GM18870 (cell line): Measurements from ENCODE around the gene MYORG.

ENCODE experiments used
- ATAC-seq: cut with Tn5 transposase; IDR thresholded peaks from one replicate; pipeline ENCODE4 v1.9.1; 2021; ENCODE audit warnings: moderate library complexity; ENCODE audit not compliant: unreplicated experiment

The MYORG gene

GRCh38 chr9:34385561-34386230, 9.0 kb upstream of the MYORG start:
- ATAC-seq, result no peak

- no peak for ATAC-seq
Observed at GRCh38 chr9:34384368-34385165, 7.9 kb upstream of the MYORG start.

- no peak for ATAC-seq
Observed at GRCh38 chr9:34383904-34384303, 7.2 kb upstream of the MYORG start.

GRCh38 chr9:34382879-34383278, 6.2 kb upstream of the MYORG start:
- no peak for ATAC-seq

GRCh38 chr9:34382054-34382453, 5.4 kb upstream of the MYORG start:
- no peak for ATAC-seq

- ATAC-seq, result no peak
Observed at GRCh38 chr9:34381323-34381722, 4.6 kb upstream of the MYORG start.

- no peak for ATAC-seq
Observed at GRCh38 chr9:34380511-34381315, 4.0 kb upstream of the MYORG start.

GRCh38 chr9:34380034-34380510, 3.4 kb upstream of the MYORG start:
- no peak for ATAC-seq

GRCh38 chr9:34379334-34380033, 2.8 kb upstream of the MYORG start:
- no peak for ATAC-seq

- no peak for ATAC-seq
Observed at GRCh38 chr9:34378376-34379060, 1.8 kb upstream of the MYORG start.

- ATAC-seq, result no peak
Observed at GRCh38 chr9:34377404-34377746, 677 bp upstream of the MYORG start.

- no peak for ATAC-seq
Observed at GRCh38 chr9:34375901-34376595, 650 bp downstream of the MYORG start.

GRCh38 chr9:34374905-34375552, 1.7 kb downstream of the MYORG start:
- ATAC-seq, result no peak

- ATAC-seq, result no peak
Observed at GRCh38 chr9:34374339-34374738, 2.4 kb downstream of the MYORG start.

GRCh38 chr9:34373749-34374148, 2.9 kb downstream of the MYORG start:
- ATAC-seq, result no peak

GRCh38 chr9:34372467-34373011, 4.2 kb downstream of the MYORG start:
- ATAC-seq, result no peak

GRCh38 chr9:34371886-34372466, 4.7 kb downstream of the MYORG start:
- no peak for ATAC-seq

GRCh38 chr9:34370970-34371880, 5.5 kb downstream of the MYORG start:
- no peak for ATAC-seq
